Esophagus squamous epithelium (tissue), 5 donors: ENCODE results near the gene SLC9A9. TPM values are rescaled to one million over a fixed set of nuclear protein-coding genes. Genes with fewer than 3 reads are reported as not detected.

Experiments used
- DNase-seq: peaks from one replicate; lab custom pipeline; 2025; lab: John Stamatoyannopoulos, UW
- H3K27ac ChIP-seq, 4 donors: fragments of 200-600 bp; sonication (generic); one replicate each; pipeline ENCODE4 v1.5.1; 2016 to 2019; ENCODE audit warnings: mild to moderate bottlenecking in 1 of 4
- H3K27me3 ChIP-seq, 4 donors: fragments of 200-600 bp; sonication (generic); 1 replicate in 3 of 4; 2 replicates in 1 of 4; pipeline versions ENCODE4 v1.5.1 to v1.6.0; 2017 to 2021; ENCODE audit warnings: antibody characterized with exemption in 1 of 4
- H3K36me3 ChIP-seq, 3 donors: fragments of 200-600 bp; sonication (generic); one replicate each; pipeline ENCODE4 v1.5.1; 2016 to 2019
- H3K4me1 ChIP-seq, 3 donors: fragments of 200-600 bp; sonication (generic); one replicate each; pipeline ENCODE4 v1.5.1; 2017 to 2019
- H3K4me3 ChIP-seq, 4 donors: fragments of 200-600 bp; sonication (generic); 1 replicate in 3 of 4; 2 replicates in 1 of 4; pipeline ENCODE4 v1.5.1; 2016 to 2019; ENCODE audit warnings: mild to moderate bottlenecking in 2 of 4, moderate library complexity in 1 of 4
- H3K9me3 ChIP-seq, 3 donors: fragments of 200-600 bp; sonication (generic); one replicate each; pipeline ENCODE4 v1.5.1; 2016 to 2019
- CTCF ChIP-seq, 6 experiments: fragments of 450-650 bp in 4 of 6; fragments of 200-600 bp in 2 of 6; sonication (generic) in 2 of 6; IDR thresholded peaks; one replicate each; pipeline ENCODE4 v1.5.1; 2016 to 2019; ENCODE audit warnings: antibody characterized with exemption in 6 of 6, mild to moderate bottlenecking in 4 of 6, moderate library complexity in 4 of 6
- POLR2A ChIP-seq, 4 donors: fragments of 450-650 bp; IDR thresholded peaks; one replicate each; pipeline ENCODE4 v1.6.1; 2017; ENCODE audit warnings: antibody characterized with exemption in 4 of 4, mild to moderate bottlenecking in 4 of 4, moderate library complexity in 3 of 4
- WGBS, 2 donors: methylation state at CpG; one replicate each; pipeline ENCODE4 v1.1.5; 2018; 5-methylcytosine and 5-hydroxymethylcytosine counted together
- intact Hi-C: fragments of 100-400 bp; cut with DNase I; formaldehyde crosslinking; loops from one replicate; pipeline ENCODE4 v1.15.0; 2022
- total RNA-seq, 4 donors: library from RNA; depleted of rRNA; stranded (reverse); fragments of >200 nt; gene quantifications; one replicate each; pipeline ENCODE4 v1.1.0, GENCODE V29; 2016
- donor health status: DM: yes; HTN: yes; CAD: no.

Gene SLC9A9
- total RNA-seq, 4 donors from 2014 or later = 11.2 to 22.3 (median 18.9) TPM

- WGBS, 2 donors = 69 to 77% methylated on average over 2 of the region's 2 CpGs
- DNase-seq = no peak
- no peak overlapping the region for H3K4me3 ChIP-seq
- H3K4me1 ChIP-seq = no peaks in the 10 kb centered on the region
- intact Hi-C loops = no loop called here
- TF ChIP-seq CTCF (IDR thresholded peaks at IDR 0.05) (no peak), POLR2A (IDR thresholded peaks at IDR 0.05) (no peak)
- H3K9me3 ChIP-seq = no peaks in the 10 kb centered on the region
- no peaks in the 10 kb centered on the region for H3K27me3 ChIP-seq
- H3K36me3 ChIP-seq = peaks cover 0 to 11% (median 0%) of the 10 kb centered on the region in 3 donors
- peak overlapping the region in 2 of 4 donors; percentile 38 to 66 for H3K27ac ChIP-seq
These were observed 352.7 kb downstream of the SLC9A9 start for GRCh38 chr3:143495527-143495926.

GRCh38 chr3:143486611-143487010 lies 361.7 kb downstream of the SLC9A9 start:
- no peak overlapping the region for H3K4me3 ChIP-seq
- H3K4me1 ChIP-seq = peaks cover 3 to 29% (median 7%) of the 10 kb centered on the region in 3 donors
- no peaks in the 10 kb centered on the region for H3K27me3 ChIP-seq
- TF ChIP-seq POLR2A (IDR thresholded peaks at IDR 0.05) (no peak), CTCF (IDR thresholded peaks at IDR 0.05) (no peak)
- no peak for DNase-seq
- intact Hi-C loops = no loop called here
- H3K9me3 ChIP-seq = no peaks in the 10 kb centered on the region
- H3K36me3 ChIP-seq = no peaks in the 10 kb centered on the region
- H3K27ac ChIP-seq = no peak overlapping the region

- Histone ChIP-seq H3K4me3 (no peak overlapping the region), H3K9me3 (no peaks in the 10 kb centered on the region), H3K36me3 (no peaks in the 10 kb centered on the region), H3K27ac (no peak overlapping the region), H3K4me1 (peaks cover 3 to 29% (median 7%) of the 10 kb centered on the region in 3 donors), H3K27me3 (no peaks in the 10 kb centered on the region)
- TF ChIP-seq CTCF (IDR thresholded peaks at IDR 0.05) = no peak
- no peak for TF ChIP-seq POLR2A (IDR thresholded peaks at IDR 0.05)
- no peak for DNase-seq
- WGBS, 2 donors = 73 to 84% methylated on average over 4 of the region's 4 CpGs
- intact Hi-C loops = no loop called here
These were observed 363.3 kb downstream of the SLC9A9 start for GRCh38 chr3:143484846-143485512.

- Histone ChIP-seq H3K4me1 (peaks cover 3 to 40% (median 10%) of the 10 kb centered on the region in 3 donors), H3K36me3 (no peaks in the 10 kb centered on the region), H3K27ac (peak overlapping the region in 1 of 4 donors; percentile 25), H3K27me3 (no peaks in the 10 kb centered on the region), H3K9me3 (no peaks in the 10 kb centered on the region), H3K4me3 (no peak overlapping the region)
- intact Hi-C loops = no loop called here
- TF ChIP-seq CTCF (IDR thresholded peaks at IDR 0.05) = no peak
- TF ChIP-seq POLR2A (IDR thresholded peaks at IDR 0.05) = no peak
- no peak for DNase-seq
These were observed 365.1 kb downstream of the SLC9A9 start for GRCh38 chr3:143483214-143483613.

- no peaks in the 10 kb centered on the region for H3K9me3 ChIP-seq
- intact Hi-C loops = no loop called here
- 52 to 60% methylated on average over 7 to 8 of the region's 8 CpGs for WGBS, 2 donors
- TF ChIP-seq POLR2A (IDR thresholded peaks at IDR 0.05) (no peak), CTCF (IDR thresholded peaks at IDR 0.05) (no peak)
- H3K4me1 ChIP-seq = peaks cover 3 to 43% (median 10%) of the 10 kb centered on the region in 3 donors
- H3K4me3 ChIP-seq = no peak overlapping the region
- H3K27ac ChIP-seq = peak overlapping the region in 2 of 4 donors; percentile 22 to 25
- no peaks in the 10 kb centered on the region for H3K36me3 ChIP-seq
- no peak for DNase-seq
- H3K27me3 ChIP-seq = no peaks in the 10 kb centered on the region
These were observed 365.9 kb downstream of the SLC9A9 start for GRCh38 chr3:143482106-143483088.
